ENCODE data around the gene SEC23A. TPM values are rescaled to one million over a fixed set of nuclear protein-coding genes. Genes with fewer than 3 reads are reported as not detected.

The SEC23A gene
- polyA plus RNA-seq, 2 of the 4 experiments (the other 2 are of a cell fraction) = 96.4 to 176 TPM

- CTCF ChIA-PET = no interaction called here
- Histone ChIP-seq H3K9me3 (no peaks in the 10 kb centered on the region), H3K27ac (no peak overlapping the region), H3K4me1 (no peaks in the 10 kb centered on the region), H3K4me3 (no peak overlapping the region), H3K4me2 (no peak overlapping the region)
- TF ChIP-seq EHF (CRISPR knock-in tag; IDR thresholded peaks at IDR 0.05) (no peak), FOXS1 (CRISPR knock-in tag; IDR thresholded peaks at IDR 0.05) (no peak), NPAS2 (CRISPR knock-in tag; IDR thresholded peaks at IDR 0.05; ENCODE audit: borderline replicate concordance) (no peak), MYC (IDR thresholded peaks at IDR 0.05; ENCODE audit: borderline replicate concordance, low read length) (no peak), SMC3 (IDR thresholded peaks at IDR 0.05) (no peak), CHD2 (IDR thresholded peaks at IDR 0.05; ENCODE audit: low read length, partially characterized antibody) (no peak), PBX3 (IDR thresholded peaks at IDR 0.05) (no peak), EP300 (IDR thresholded peaks at IDR 0.05) (no peak), NFE2L2 (conservative IDR thresholded peaks at IDR 0.05; ENCODE audit: low read length) (no peak), HOXB5 (CRISPR knock-in tag; IDR thresholded peaks at IDR 0.05) (no peak), BHLHE40 (IDR thresholded peaks at IDR 0.05; ENCODE audit: low read depth, low read length) (no peak), NR3C1 (IDR thresholded peaks at IDR 0.05) (no peak), ATOH8 (CRISPR knock-in tag; IDR thresholded peaks at IDR 0.05; ENCODE audit: low read depth) (no peak), TP53 (CRISPR knock-in tag; IDR thresholded peaks at IDR 0.05) (no peak), CHD4 (IDR thresholded peaks at IDR 0.05; ENCODE audit: borderline replicate concordance) (no peak), USF2 (IDR thresholded peaks at IDR 0.05) (no peak), ZFP36 (IDR thresholded peaks at IDR 0.05; ENCODE audit: borderline replicate concordance, partially characterized antibody) (no peak), RCOR1 (IDR thresholded peaks at IDR 0.05; ENCODE audit: low read depth, low read length) (no peak)
- WGBS (ENCODE audit: missing lambda C conversion rate) = 96% methylated on average over 1 of the region's 1 CpG
- POLR2A ChIA-PET = no interaction called here
- FAIRE-seq = peak; percentile 23
- DNase-seq (ENCODE audit: low read depth in 1 of 2, low spot score in 1 of 2) = no peak
- no peak for ATAC-seq
Measured at GRCh38 chr14:39043352-39043943, 59.6 kb downstream of the SEC23A start.

- no peak for DNase-seq (ENCODE audit: low read depth in 1 of 2, low spot score in 1 of 2)
- no peak for FAIRE-seq
- no peak for ATAC-seq
- ChIA-PET CTCF (no interaction called here), POLR2A (no interaction called here)
- 94% methylated on average over 2 of the region's 2 CpGs for WGBS (ENCODE audit: missing lambda C conversion rate)
- Histone ChIP-seq H3K4me1 (no peaks in the 10 kb centered on the region), H3K4me2 (no peak overlapping the region), H3K4me3 (no peak overlapping the region), H3K27ac (no peak overlapping the region), H3K9me3 (no peaks in the 10 kb centered on the region)
- TF ChIP-seq MAX (IDR thresholded peaks at IDR 0.05) (no peak), RCOR1 (IDR thresholded peaks at IDR 0.05; ENCODE audit: low read depth, low read length) (no peak), POLR2AphosphoS2 (conservative IDR thresholded peaks at IDR 0.05; ENCODE audit: low read length) (no peak), ELK1 (IDR thresholded peaks at IDR 0.05; ENCODE audit: low read depth, low read length) (no peak), USF2 (IDR thresholded peaks at IDR 0.05) (no peak), GATA3 (IDR thresholded peaks at IDR 0.05; ENCODE audit: borderline replicate concordance) (no peak), KDM5A (IDR thresholded peaks at IDR 0.05) (no peak), CBX2 (IDR thresholded peaks at IDR 0.05; ENCODE audit: borderline replicate concordance, low read depth) (no peak), SMC3 (IDR thresholded peaks at IDR 0.05) (no peak), NFE2L2 (conservative IDR thresholded peaks at IDR 0.05; ENCODE audit: low read length) (no peak), HES2 (IDR thresholded peaks at IDR 0.05) (no peak), EHF (CRISPR knock-in tag; IDR thresholded peaks at IDR 0.05) (no peak), CHD4 (IDR thresholded peaks at IDR 0.05; ENCODE audit: borderline replicate concordance) (no peak), SREBF2 (IDR thresholded peaks at IDR 0.05) (no peak), ZSCAN20 (CRISPR knock-in tag; IDR thresholded peaks at IDR 0.05) (no peak), MAZ (IDR thresholded peaks at IDR 0.05; ENCODE audit: borderline replicate concordance, low read depth, low read length) (no peak), BHLHE40 (IDR thresholded peaks at IDR 0.05; ENCODE audit: low read depth, low read length) (no peak), HMGXB4 (CRISPR knock-in tag; IDR thresholded peaks at IDR 0.05; ENCODE audit: borderline replicate concordance) (no peak), CBX8 (IDR thresholded peaks at IDR 0.05) (no peak)
Measured at GRCh38 chr14:39040529-39040928, 62.5 kb downstream of the SEC23A start.

All from A549 (cell line).